Stimulated activated CD4-positive, alpha-beta T cell treated with anti-CD3 and anti-CD28 coated beads, Interleukin-1b, Interleukin-23, amount 100 ng/mL, for 4 hours (primary cell): Measurements from ENCODE around the gene NAA10.

Experiments
- DNase-seq, 2 donors: peaks; one replicate each; pipeline ENCODE4 v3.0.0-alpha.2; 2020; ENCODE audit warnings: low read depth in 2 of 2

Gene NAA10

GRCh38 chrX:153927922-153928760 lies 6.7 kb downstream of the NAA10 start:
- DNase-seq: peak; percentile 83 to 89

- no peak for DNase-seq
Measured at GRCh38 chrX:153927672-153927921, 7.2 kb downstream of the NAA10 start.

- DNase-seq: peak; percentile 45 to 61
Measured at GRCh38 chrX:153926858-153927671, 7.8 kb downstream of the NAA10 start.

- DNase-seq: peak in 1 of 2 donors; percentile 14
Measured at GRCh38 chrX:153926552-153926857, 8.3 kb downstream of the NAA10 start.

- peak in 1 of 2 donors; percentile 41 for DNase-seq
Measured at GRCh38 chrX:153925739-153926551, 8.9 kb downstream of the NAA10 start, which contains the start of gene ARHGAP4. Gene ARHGAP4, minus strand, starts transcription at chrX:153926264. Its CDS starts 62 bp downstream, at chrX:153926202.

GRCh38 chrX:153925387-153925738 lies 9.5 kb downstream of the NAA10 start:
- no peak for DNase-seq

GRCh38 chrX:153924149-153924861 lies 10.5 kb downstream of the NAA10 start:
- no peak for DNase-seq

GRCh38 chrX:153922932-153923857 lies 11.6 kb downstream of the NAA10 start:
- no peak for DNase-seq

GRCh38 chrX:153921511-153922446 lies 13.1 kb downstream of the NAA10 start:
- no peak for DNase-seq

- no peak for DNase-seq
Measured at GRCh38 chrX:153921070-153921469, 13.8 kb downstream of the NAA10 start.

- no peak for DNase-seq
Measured at GRCh38 chrX:153920546-153920945, 14.3 kb downstream of the NAA10 start.

GRCh38 chrX:153919281-153919680 lies 15.6 kb downstream of the NAA10 start:
- no peak for DNase-seq

- DNase-seq: no peak
Measured at GRCh38 chrX:153917869-153918268, 17.0 kb downstream of the NAA10 start.

- no peak for DNase-seq
Measured at GRCh38 chrX:153913701-153914100, 21.1 kb downstream of the NAA10 start.

GRCh38 chrX:153913211-153913610 lies 21.6 kb downstream of the NAA10 start:
- no peak for DNase-seq

GRCh38 chrX:153911798-153912197 lies 23.0 kb downstream of the NAA10 start:
- no peak for DNase-seq

- DNase-seq: no peak
Measured at GRCh38 chrX:153910446-153910845, 24.4 kb downstream of the NAA10 start.

- no peak for DNase-seq
Measured at GRCh38 chrX:153909980-153910360, 24.9 kb downstream of the NAA10 start.
